Activated naive CD4-positive, alpha-beta T cell treated with anti-CD3 and anti-CD28 coated beads, Interleukin-2, amount 50 U/mL, for 24 hours (primary cell): ENCODE results near the gene CNKSR3.
"Not testable (repeated sequence)": the region's sequence is repeated elsewhere in the genome, so short reads cannot be mapped to it uniquely, and the experiment has no call there.

ENCODE experiments used
- H3K27ac Mint-ChIP-seq: one replicate; pipeline ENCODE4 v1.8.0; 2021; ENCODE audit warnings: mild to moderate bottlenecking, mixed read lengths
- H3K27me3 Mint-ChIP-seq: one replicate; pipeline ENCODE4 v1.8.0; 2021; ENCODE audit warnings: mixed read lengths
- H3K36me3 Mint-ChIP-seq: one replicate; pipeline ENCODE4 v1.8.0; 2021; ENCODE audit warnings: mixed read lengths
- H3K4me1 Mint-ChIP-seq: one replicate; pipeline ENCODE4 v1.8.0; 2021; ENCODE audit warnings: mixed read lengths
- H3K4me3 Mint-ChIP-seq: one replicate; pipeline ENCODE4 v1.8.0; 2021; ENCODE audit warnings: mild to moderate bottlenecking, mixed read lengths
- H3K9me3 Mint-ChIP-seq: one replicate; pipeline ENCODE4 v1.8.0; 2021; ENCODE audit warnings: mixed read lengths

Gene CNKSR3

DNA sequence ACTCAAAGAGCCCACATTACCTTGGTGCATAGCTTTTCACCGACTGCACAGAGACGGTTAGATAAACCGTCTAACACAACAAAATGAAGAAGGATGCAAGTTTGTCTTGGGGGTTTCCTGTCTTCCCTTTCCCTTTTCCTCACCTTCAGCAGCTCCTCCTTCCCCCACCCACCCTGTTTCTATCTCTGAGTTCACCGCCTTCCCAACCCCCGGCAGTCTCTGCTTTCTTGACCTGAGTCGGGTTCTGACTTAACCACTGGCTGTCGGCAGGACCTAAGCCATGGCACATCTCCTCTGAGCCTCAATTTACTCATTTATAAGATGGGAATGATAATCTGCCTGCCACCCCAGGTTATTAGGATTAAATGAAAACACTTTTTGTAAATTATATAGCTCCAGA lies 25.8 kb upstream of the CNKSR3 start:
- no peaks in the 10 kb centered on the region for H3K27me3 Mint-ChIP-seq
- no peak overlapping the region for H3K4me3 Mint-ChIP-seq
- H3K9me3 Mint-ChIP-seq, result no peaks in the 10 kb centered on the region
- no peak overlapping the region for H3K27ac Mint-ChIP-seq
- no peaks in the 10 kb centered on the region for H3K4me1 Mint-ChIP-seq
- no peaks in the 10 kb centered on the region for H3K36me3 Mint-ChIP-seq

DNA sequence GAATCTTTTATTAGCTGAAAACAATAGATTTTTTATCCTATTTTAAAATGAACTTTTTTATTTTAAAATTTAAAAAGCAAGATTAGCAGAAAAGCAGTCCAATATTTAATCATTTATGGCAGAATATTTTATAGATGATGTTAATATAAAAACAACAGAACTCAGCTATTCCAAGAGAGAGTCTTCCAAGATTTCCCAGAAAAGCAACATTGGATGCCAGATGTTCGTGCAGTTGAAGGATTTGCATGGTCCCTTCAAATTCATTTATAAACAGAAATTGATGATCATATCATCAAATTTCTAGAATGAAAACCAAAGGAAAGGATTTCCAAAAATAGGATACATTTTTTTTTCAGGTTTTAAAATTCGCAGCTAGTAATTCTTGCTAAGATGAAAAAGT lies 25.4 kb upstream of the CNKSR3 start:
- no peaks in the 10 kb centered on the region for H3K36me3 Mint-ChIP-seq
- no peaks in the 10 kb centered on the region for H3K27me3 Mint-ChIP-seq
- no peak overlapping the region for H3K4me3 Mint-ChIP-seq
- H3K9me3 Mint-ChIP-seq, result no peaks in the 10 kb centered on the region
- H3K27ac Mint-ChIP-seq, result no peak overlapping the region
- no peaks in the 10 kb centered on the region for H3K4me1 Mint-ChIP-seq

DNA sequence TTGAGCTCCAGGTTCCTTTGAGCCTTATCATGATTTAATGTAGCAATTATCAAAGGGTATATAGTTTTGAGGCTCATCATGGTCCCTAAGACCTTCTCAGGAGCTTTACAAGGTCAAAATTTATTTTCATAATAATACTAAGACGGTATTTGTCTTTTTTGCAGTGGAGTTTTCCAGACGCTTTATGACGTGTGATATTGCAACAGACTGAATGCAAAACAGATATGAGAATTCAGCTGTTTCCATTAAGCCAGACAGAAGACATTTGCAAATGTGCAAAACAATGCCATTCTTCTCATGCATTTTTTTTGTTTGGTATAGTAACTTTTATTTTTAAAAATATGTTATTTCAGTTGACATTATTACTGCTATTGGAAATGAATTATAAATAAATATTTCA lies 24.7 kb upstream of the CNKSR3 start:
- no peak overlapping the region for H3K27ac Mint-ChIP-seq
- no peaks in the 10 kb centered on the region for H3K4me1 Mint-ChIP-seq
- no peaks in the 10 kb centered on the region for H3K27me3 Mint-ChIP-seq
- no peak overlapping the region for H3K4me3 Mint-ChIP-seq
- no peaks in the 10 kb centered on the region for H3K9me3 Mint-ChIP-seq
- H3K36me3 Mint-ChIP-seq, result no peaks in the 10 kb centered on the region

DNA sequence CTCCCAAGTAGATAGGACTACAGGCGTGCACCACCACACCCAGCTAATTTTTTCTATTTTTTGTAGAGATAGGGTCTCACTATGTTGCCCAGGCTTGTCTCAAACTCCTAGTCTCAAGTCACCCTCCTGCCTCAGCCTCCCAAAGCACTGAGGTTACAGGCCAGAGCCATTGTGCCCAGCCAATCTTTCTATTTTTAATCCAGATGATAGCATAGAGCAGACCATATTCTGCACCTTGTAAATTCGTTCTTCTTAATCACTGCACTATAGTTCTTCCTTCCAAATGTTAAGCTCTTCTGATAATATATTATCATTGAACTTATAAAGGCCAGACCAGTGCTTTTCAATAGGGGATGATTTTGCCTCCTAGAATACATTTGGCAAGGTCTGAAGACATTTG lies 24.0 kb upstream of the CNKSR3 start:
- H3K36me3 Mint-ChIP-seq, result no peaks in the 10 kb centered on the region
- no peaks in the 10 kb centered on the region for H3K27me3 Mint-ChIP-seq
- H3K9me3 Mint-ChIP-seq, result no peaks in the 10 kb centered on the region
- no peak overlapping the region for H3K4me3 Mint-ChIP-seq
- H3K27ac Mint-ChIP-seq, result no peak overlapping the region
- H3K4me1 Mint-ChIP-seq, result no peaks in the 10 kb centered on the region

DNA sequence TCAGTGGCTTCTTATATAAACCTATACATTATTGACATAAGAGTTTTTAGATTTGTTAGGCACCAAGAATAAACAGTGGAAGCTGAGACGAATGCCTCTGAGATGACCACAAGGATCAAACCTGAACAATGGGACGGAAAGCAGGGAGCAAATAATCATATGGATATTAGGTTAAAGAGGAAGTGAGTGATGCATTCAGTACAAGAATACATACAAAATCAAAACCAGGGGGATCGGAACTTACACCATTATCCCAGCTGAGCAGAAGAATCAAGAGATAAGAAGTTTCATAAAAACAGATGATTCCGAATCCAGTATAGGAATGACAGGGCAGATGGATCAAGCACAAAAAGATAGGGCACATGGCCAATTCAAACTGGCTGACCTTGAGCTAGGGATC lies 21.9 kb upstream of the CNKSR3 start:
- no peak overlapping the region for H3K4me3 Mint-ChIP-seq
- no peak overlapping the region for H3K27ac Mint-ChIP-seq
- no peaks in the 10 kb centered on the region for H3K4me1 Mint-ChIP-seq
- no peaks in the 10 kb centered on the region for H3K27me3 Mint-ChIP-seq
- H3K9me3 Mint-ChIP-seq, result no peaks in the 10 kb centered on the region
- no peaks in the 10 kb centered on the region for H3K36me3 Mint-ChIP-seq

DNA sequence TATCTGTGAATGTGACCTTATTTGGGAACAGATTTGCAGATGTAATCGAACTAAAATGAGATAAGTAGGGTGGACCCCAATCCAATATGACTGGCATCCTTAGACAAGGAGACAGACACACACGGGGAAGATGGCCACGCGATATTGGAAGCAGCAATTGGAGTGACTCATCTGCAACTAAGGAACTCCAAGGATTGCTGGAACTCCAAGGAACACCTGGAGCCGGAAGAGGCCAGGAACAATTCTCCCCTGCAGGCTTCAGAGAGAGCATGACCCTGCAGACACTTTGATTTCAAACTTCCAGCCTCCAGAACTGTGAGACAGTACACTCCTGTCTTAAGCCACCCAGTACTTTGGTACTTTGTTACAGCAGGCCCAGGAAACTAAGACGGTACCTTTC lies 19.5 kb upstream of the CNKSR3 start:
- no peaks in the 10 kb centered on the region for H3K36me3 Mint-ChIP-seq
- H3K4me3 Mint-ChIP-seq, result no peak overlapping the region
- H3K27me3 Mint-ChIP-seq, result no peaks in the 10 kb centered on the region

DNA sequence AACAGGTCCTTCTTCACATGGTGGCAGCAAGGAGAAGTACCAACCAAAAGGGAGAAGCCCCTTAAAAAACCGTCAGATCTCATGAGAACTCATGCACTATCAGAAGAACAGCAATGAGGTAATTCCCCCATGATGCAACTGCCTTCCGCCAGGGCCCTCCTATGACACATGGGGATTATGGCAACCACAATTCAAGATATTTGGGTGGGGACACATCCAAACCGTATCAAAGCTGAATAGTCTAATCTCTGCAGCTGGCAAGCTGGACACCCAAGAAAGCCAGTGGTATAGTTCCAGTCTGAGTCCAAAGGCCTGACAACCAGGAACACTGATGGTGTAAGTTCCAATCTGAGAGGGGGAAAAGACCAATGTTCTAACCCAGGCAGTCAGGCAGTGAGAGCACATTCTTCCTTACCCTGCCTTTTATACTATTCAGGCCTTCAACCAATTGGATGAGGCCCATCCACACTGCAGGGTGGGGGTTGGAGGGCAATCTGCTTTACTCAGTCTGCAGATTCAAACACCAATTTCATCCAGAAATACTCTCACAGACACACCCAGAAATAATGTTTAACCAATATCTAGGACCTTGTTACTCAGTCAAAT lies 17.9 kb upstream of the CNKSR3 start:
- Mint-ChIP-seq H3K4me3 (no peak overlapping the region), H3K36me3 (no peaks in the 10 kb centered on the region), H3K4me1 (no peaks in the 10 kb centered on the region), H3K27me3 (no peaks in the 10 kb centered on the region), H3K27ac (no peak overlapping the region), H3K9me3 (no peaks in the 10 kb centered on the region)

More for the DNA sequence above, 19.5 kb upstream of the CNKSR3 start:
- Mint-ChIP-seq H3K27ac (no peak overlapping the region), H3K9me3 (no peaks in the 10 kb centered on the region), H3K4me1 (no peaks in the 10 kb centered on the region)

DNA sequence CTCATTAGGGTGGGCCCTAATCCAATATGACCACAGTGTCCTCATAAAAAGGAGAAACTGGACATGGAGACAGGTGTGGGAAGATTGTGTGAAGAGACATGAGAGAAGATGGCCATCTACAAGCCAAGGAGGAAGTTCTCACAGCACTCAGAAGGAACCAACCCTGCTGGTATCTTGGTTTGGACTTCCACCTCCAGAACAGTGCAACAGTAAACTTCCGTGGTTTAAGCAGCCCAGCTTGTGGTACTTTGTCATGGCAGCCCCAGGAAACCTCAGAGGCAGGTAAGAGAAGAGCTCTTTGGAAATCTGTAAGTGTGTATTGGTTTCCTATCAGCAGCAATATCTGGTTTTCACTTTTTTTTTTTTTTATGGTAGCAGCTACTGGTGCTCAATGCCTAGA lies 16.5 kb upstream of the CNKSR3 start:
- Mint-ChIP-seq H3K27ac (no peak overlapping the region), H3K9me3 (no peaks in the 10 kb centered on the region), H3K36me3 (no peaks in the 10 kb centered on the region), H3K4me3 (no peak overlapping the region), H3K4me1 (no peaks in the 10 kb centered on the region), H3K27me3 (no peaks in the 10 kb centered on the region)

DNA sequence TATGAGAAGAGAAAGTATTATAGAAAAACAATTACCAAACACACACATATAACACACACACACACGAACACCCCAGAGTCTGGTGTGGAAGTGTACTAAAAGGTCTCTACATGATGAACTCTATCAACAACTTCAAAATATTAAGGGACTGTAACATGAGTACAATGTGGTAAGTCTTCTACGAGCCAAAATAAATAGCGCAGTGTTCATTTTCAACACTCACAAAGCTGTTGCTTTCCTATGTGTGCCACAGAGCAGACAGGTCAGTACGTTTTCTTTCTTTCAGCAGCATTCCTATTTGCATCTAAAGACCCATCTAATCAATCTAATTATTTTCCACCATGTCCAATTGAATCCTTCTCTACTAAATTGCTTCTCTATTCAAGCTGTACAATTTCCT lies 12.1 kb upstream of the CNKSR3 start:
- Mint-ChIP-seq H3K27ac (no peak overlapping the region), H3K4me1 (no peaks in the 10 kb centered on the region), H3K27me3 (no peaks in the 10 kb centered on the region), H3K4me3 (no peak overlapping the region), H3K36me3 (no peaks in the 10 kb centered on the region), H3K9me3 (no peaks in the 10 kb centered on the region)

DNA sequence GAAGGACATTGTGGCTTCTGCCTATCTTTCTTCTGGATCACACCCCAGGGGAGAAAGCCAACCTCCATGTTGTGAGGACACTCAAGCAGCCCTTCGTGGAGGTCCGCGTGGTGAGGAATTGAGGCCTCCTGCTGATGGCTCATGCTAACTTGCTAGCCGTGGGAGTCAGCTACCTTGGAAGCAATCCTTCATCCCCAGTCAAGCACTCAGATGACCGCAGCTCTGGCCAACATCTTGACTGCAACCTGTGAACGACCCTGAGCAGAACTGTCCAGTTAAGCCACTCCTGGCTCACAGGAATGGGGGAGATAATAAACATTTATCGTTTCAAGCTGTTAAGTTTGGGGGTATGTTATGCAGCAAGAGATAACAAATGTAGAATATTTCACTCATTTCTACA lies 10.9 kb upstream of the CNKSR3 start:
- Mint-ChIP-seq H3K36me3 (no peaks in the 10 kb centered on the region), H3K4me1 (no peaks in the 10 kb centered on the region), H3K27me3 (no peaks in the 10 kb centered on the region), H3K27ac (no peak overlapping the region), H3K9me3 (no peaks in the 10 kb centered on the region), H3K4me3 (no peak overlapping the region)

DNA sequence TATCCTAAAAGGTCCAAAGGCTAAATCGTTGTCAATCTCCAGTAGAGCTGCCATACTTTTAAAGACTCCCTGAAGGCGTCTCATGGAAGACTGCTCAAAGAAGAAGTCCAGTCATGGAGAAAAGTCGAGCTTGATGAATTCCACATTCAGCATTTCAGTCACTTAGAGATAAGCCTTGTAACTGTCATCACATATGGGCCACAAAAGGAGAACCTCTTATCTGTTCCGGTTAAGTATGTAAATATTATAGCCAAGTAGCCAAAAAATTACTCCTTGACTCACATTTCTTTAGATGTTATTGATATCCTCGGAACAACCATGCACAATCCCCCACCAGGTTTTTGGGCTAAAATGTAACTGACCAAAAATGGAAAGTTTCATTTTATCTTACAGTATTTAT lies 9.8 kb upstream of the CNKSR3 start:
- Mint-ChIP-seq H3K27ac (no peak overlapping the region), H3K4me1 (no peaks in the 10 kb centered on the region), H3K9me3 (no peaks in the 10 kb centered on the region), H3K27me3 (peaks cover 2% of the 10 kb centered on the region), H3K4me3 (no peak overlapping the region), H3K36me3 (no peaks in the 10 kb centered on the region)

DNA sequence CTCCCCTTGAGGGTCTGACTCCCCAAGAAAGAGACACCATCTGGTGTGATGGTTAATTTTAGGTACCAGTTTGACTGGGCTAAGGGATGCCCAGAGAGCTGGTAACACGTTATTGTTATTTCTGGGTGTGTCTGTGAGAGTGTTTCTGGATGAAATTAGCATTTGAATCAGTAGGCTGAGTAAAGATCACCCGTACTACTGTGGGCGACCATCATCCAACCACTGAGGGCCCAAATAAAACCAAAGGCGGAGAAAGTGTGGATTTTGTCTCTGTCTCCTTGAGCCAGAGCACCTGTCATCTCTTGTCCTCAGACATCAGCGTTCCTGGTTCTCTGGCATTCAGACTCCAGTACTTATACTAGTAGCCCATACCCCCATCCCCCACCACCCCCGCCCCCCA lies 7.9 kb upstream of the CNKSR3 start:
- H3K36me3 Mint-ChIP-seq, result no peaks in the 10 kb centered on the region
- H3K27ac Mint-ChIP-seq, result no peak overlapping the region
- H3K27me3 Mint-ChIP-seq, result peaks cover 2% of the 10 kb centered on the region
- no peaks in the 10 kb centered on the region for H3K4me1 Mint-ChIP-seq
- H3K4me3 Mint-ChIP-seq, result no peak overlapping the region
- H3K9me3 Mint-ChIP-seq, result no peaks in the 10 kb centered on the region

DNA sequence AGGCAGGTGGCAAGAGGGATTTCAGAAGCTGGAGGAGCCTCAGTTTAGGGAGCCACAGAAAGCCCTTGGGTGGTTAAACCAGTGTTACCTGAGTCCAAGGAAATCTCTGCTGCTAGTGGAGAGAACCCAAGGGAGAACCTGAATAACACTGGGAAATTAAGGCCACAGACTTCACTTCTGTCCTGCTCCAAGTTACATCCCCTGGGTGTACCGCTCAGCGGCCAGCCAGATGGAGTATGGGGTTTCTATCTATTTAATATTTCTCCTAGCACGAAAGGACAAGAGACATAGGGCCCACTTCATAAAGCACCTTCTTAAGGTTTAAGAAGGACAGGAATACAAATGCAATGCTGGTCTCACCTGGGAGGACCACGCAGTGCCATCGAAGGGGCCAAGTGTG lies 5.8 kb upstream of the CNKSR3 start:
- H3K4me1 Mint-ChIP-seq, result peaks cover 4% of the 10 kb centered on the region
- H3K9me3 Mint-ChIP-seq, result no peaks in the 10 kb centered on the region
- no peak overlapping the region for H3K27ac Mint-ChIP-seq
- no peaks in the 10 kb centered on the region for H3K36me3 Mint-ChIP-seq
- H3K27me3 Mint-ChIP-seq, result peaks cover 15% of the 10 kb centered on the region
- no peak overlapping the region for H3K4me3 Mint-ChIP-seq

DNA sequence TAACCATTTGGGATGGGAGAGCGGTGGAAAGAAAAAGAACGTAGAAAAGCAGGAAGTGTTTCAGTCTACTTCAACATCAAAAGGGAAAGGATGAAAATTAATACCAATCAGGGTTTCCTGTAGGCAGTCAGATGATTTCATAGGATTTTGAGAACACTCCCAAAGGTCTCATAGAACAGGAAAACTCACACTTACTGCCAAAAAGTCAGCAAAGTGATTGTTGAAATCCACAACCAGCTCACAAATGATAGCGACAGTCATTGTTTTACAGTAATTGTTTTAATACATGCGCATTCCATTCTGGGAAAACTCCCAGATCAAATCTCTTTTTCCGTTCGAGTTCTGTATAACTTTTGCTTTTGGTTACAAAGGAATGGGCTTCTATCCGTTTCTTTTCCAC lies 5.3 kb upstream of the CNKSR3 start:
- no peak overlapping the region for H3K27ac Mint-ChIP-seq
- H3K4me1 Mint-ChIP-seq, result peaks cover 6% of the 10 kb centered on the region
- H3K27me3 Mint-ChIP-seq, result peaks cover 16% of the 10 kb centered on the region
- H3K9me3 Mint-ChIP-seq, result no peaks in the 10 kb centered on the region
- H3K4me3 Mint-ChIP-seq, result no peak overlapping the region
- no peaks in the 10 kb centered on the region for H3K36me3 Mint-ChIP-seq

DNA sequence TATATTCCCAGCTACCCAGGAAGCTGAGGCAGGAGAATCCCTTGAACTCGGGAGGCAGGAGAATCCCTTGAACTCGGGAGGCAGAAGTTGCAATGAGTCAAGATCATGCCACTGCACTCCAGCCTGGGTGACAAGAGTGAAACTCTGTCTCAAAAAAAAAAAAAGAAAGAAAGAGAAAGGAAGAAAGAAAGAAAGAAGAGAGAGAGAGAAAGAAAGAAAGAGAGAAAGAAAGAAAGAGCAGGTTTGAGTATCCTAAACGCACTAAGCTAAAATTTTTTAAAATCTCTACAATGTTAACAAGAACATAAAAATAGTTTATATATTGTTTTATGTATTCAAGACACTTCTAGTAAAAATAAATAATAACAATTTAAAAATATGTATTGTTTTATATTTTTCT lies 4.6 kb upstream of the CNKSR3 start:
- H3K4me1 Mint-ChIP-seq, H3K4me3 Mint-ChIP-seq, H3K27ac Mint-ChIP-seq, H3K9me3 Mint-ChIP-seq, H3K36me3 Mint-ChIP-seq: not testable (repeated sequence)
- H3K27me3 Mint-ChIP-seq, result peaks cover 17% of the 10 kb centered on the region

DNA sequence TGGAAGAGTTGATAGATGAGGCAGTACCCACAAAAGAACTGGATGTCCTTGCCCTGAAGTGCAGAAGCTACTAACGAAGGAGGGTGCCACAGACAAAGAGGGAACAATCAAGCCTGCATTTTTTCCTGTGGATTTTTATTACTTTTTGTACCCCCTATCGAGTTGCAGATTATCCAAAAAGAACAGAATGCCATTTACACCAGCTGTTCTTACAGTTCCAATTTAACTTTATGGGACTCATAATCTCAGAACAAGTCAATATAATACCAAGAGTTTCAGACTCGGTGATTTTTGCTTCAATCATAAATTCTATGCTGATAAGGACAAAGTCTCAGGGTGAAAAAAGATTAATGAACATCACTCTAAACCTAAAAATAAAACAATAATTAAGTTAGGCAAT lies 4.0 kb upstream of the CNKSR3 start:
- no peak overlapping the region for H3K27ac Mint-ChIP-seq
- no peak overlapping the region for H3K4me3 Mint-ChIP-seq
- H3K36me3 Mint-ChIP-seq, result no peaks in the 10 kb centered on the region
- peaks cover 8% of the 10 kb centered on the region for H3K4me1 Mint-ChIP-seq
- H3K27me3 Mint-ChIP-seq, result peaks cover 17% of the 10 kb centered on the region
- no peaks in the 10 kb centered on the region for H3K9me3 Mint-ChIP-seq

DNA sequence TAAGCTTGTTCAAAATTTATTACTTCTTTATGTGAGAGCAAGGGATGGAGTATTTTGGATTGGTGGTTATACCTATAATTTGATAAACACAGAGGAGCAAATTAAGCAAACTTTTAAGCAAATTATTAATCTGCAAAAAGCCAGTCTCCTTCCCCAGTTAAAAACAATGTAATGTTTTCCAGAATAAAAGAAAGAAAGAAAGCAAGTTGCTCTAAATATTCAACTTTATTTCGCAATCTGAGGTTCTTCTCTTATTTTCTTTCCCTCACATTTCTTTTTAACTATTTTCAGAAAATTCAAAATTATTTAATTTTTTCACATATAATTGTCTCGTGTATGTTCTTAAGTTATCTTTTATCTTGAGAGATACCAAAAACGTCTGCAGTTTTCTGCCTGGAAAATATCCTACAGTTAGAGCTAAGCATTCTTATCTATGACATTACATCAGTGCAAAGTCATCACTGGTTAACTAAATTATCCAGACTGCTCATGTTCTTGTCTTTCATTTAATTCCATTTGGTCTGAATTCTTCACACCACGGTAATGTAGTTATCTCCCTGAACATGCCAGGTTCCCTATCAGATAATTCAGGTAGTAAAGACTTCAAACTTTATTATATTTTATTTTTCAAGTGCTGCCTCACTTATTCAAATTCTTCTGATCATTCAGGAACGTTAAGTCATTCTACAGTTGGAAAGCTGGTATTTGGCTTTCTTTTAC lies 3.3 kb upstream of the CNKSR3 start:
- H3K36me3 Mint-ChIP-seq, result no peaks in the 10 kb centered on the region
- H3K4me3 Mint-ChIP-seq, result no peak overlapping the region
- H3K4me1 Mint-ChIP-seq, result peaks cover 10% of the 10 kb centered on the region
- H3K27me3 Mint-ChIP-seq, result peaks cover 20% of the 10 kb centered on the region
- H3K27ac Mint-ChIP-seq, result no peak overlapping the region
- no peaks in the 10 kb centered on the region for H3K9me3 Mint-ChIP-seq
